Glomerular endothelial cell (primary cell): Measurements from ENCODE around the gene VLDLR. TPM values are rescaled to one million over a fixed set of nuclear protein-coding genes. Genes with fewer than 3 reads are reported as not detected.
"Not testable (repeated sequence)": the region's sequence is repeated elsewhere in the genome, so short reads cannot be mapped to it uniquely, and the experiment has no call there.

Experiments
- DNase-seq: peaks from one replicate; pipeline ENCODE4 v3.0.0-alpha.2; 2011; ENCODE audit warnings: low read depth, low spot score; ENCODE audit errors: extremely low read depth
- total RNA-seq: library from RNA; depleted of rRNA; stranded (reverse); fragments of >200 nt; gene quantifications from 2 replicates; pipeline ENCODE4 v1.2.3, GENCODE V29; 2015

The VLDLR gene
- total RNA-seq, 1 donor from 2014 or later, result 33.3 TPM

GRCh38 chr9:2707256-2707655 is 85.7 kb downstream of the VLDLR start:
- DNase-seq, result not testable (repeated sequence)

Other genes with a start within 250 kb of the VLDLR start
- not detected in 2 replicates for gene KCNV2, start 95.7 kb downstream of the VLDLR start, total RNA-seq
- 32.6 and 35.6 TPM in 2 replicates for gene PUM3, start 222.3 kb downstream of the VLDLR start, total RNA-seq